Keratinocyte (primary cell): ENCODE measurements around the gene RP9.

Experiments used
- CTCF ChIP-seq, 3 experiments: IDR thresholded peaks in 1 of 3; conservative IDR thresholded peaks in 1 of 3; optimal IDR thresholded peaks in 1 of 3; 2 replicates in 2 of 3; 3 replicates in 1 of 3; pipeline versions ENCODE3 to v1.5.1; 2011; ENCODE audit warnings: low read length in 3 of 3, mild to moderate bottlenecking in 3 of 3, moderate library complexity in 2 of 3, control low read depth in 1 of 3, inconsistent platforms in 1 of 3; ENCODE audit not compliant: insufficient read depth in 2 of 3; ENCODE audit errors: extremely low read depth in 1 of 3
- EZH2 ChIP-seq: IDR thresholded peaks from one replicate; pipeline ENCODE4 v1.6.1; 2012; ENCODE audit warnings: inconsistent platforms, mild to moderate bottlenecking, low read length, moderate library complexity

GRCh38 chr7:33137103-33137502 lies 27.9 kb upstream of the RP9 start:
- no peak for TF ChIP-seq CTCF (optimal IDR thresholded peaks at IDR 0.05 in 1 of 3, IDR thresholded peaks at IDR 0.05 in 1 of 3, conservative IDR thresholded peaks at IDR 0.05 in 1 of 3; ENCODE audit: extremely low read depth in 1 of 3, insufficient read depth in 2 of 3, low read length in 3 of 3)
- no peak for TF ChIP-seq EZH2
